Mucosa of stomach (tissue), 1 donor: ENCODE measurements around the gene C1QB.
"Not testable (repeated sequence)": the region's sequence is repeated elsewhere in the genome, so short reads cannot be mapped to it uniquely, and the experiment has no call there.

ENCODE experiments used
- H3K27me3 ChIP-seq: one replicate; pipeline ENCODE4 v1.7.0; 2013; ENCODE audit warnings: mild to moderate bottlenecking, low read length; ENCODE audit not compliant: control insufficient read depth, insufficient read depth
- H3K36me3 ChIP-seq: one replicate; pipeline ENCODE4 v1.7.0; 2013; ENCODE audit warnings: low read length; ENCODE audit not compliant: control insufficient read depth, insufficient read depth
- H3K4me1 ChIP-seq: one replicate; pipeline ENCODE4 v1.7.0; 2013; ENCODE audit warnings: mild to moderate bottlenecking, low read length; ENCODE audit not compliant: control insufficient read depth, insufficient read depth
- H3K4me3 ChIP-seq: one replicate; pipeline ENCODE4 v1.7.0; 2013; ENCODE audit warnings: low read length
- H3K9ac ChIP-seq: one replicate; pipeline ENCODE4 v1.7.0; 2013; ENCODE audit warnings: mild to moderate bottlenecking, low read length, moderate library complexity
- H3K9me3 ChIP-seq: one replicate; pipeline ENCODE4 v1.7.0; 2013; ENCODE audit warnings: mild to moderate bottlenecking, low read length, moderate library complexity; ENCODE audit not compliant: control insufficient read depth
- donor health status: Pancreatic carcinoma.

Gene C1QB

GRCh38 chr1:22651941-22652856 lies 837 bp upstream of the C1QB start:
- no peaks in the 10 kb centered on the region for H3K9me3 ChIP-seq
- H3K36me3 ChIP-seq = no peaks in the 10 kb centered on the region
- no peaks in the 10 kb centered on the region for H3K4me1 ChIP-seq
- H3K9ac ChIP-seq = no peak overlapping the region
- no peak overlapping the region for H3K4me3 ChIP-seq
- peaks cover 5% of the 10 kb centered on the region for H3K27me3 ChIP-seq

- Histone ChIP-seq H3K4me1 (no peaks in the 10 kb centered on the region), H3K9me3 (no peaks in the 10 kb centered on the region), H3K36me3 (no peaks in the 10 kb centered on the region), H3K9ac (no peak overlapping the region), H3K27me3 (peaks cover 5% of the 10 kb centered on the region), H3K4me3 (no peak overlapping the region)
Measured at GRCh38 chr1:22654692-22655091, 1.7 kb downstream of the C1QB start.

- Histone ChIP-seq H3K36me3 (no peaks in the 10 kb centered on the region), H3K4me3 (no peak overlapping the region), H3K9ac (no peak overlapping the region), H3K27me3 (peaks cover 5% of the 10 kb centered on the region), H3K9me3 (no peaks in the 10 kb centered on the region), H3K4me1 (no peaks in the 10 kb centered on the region)
Measured at GRCh38 chr1:22658385-22659163, 5.5 kb downstream of the C1QB start.

GRCh38 chr1:22660716-22661241 lies 7.7 kb downstream of the C1QB start:
- no peak overlapping the region for H3K9ac ChIP-seq
- no peaks in the 10 kb centered on the region for H3K9me3 ChIP-seq
- H3K4me3 ChIP-seq = no peak overlapping the region
- H3K36me3 ChIP-seq = no peaks in the 10 kb centered on the region
- peaks cover 3% of the 10 kb centered on the region for H3K27me3 ChIP-seq
- H3K4me1 ChIP-seq = no peaks in the 10 kb centered on the region

- no peak overlapping the region for H3K9ac ChIP-seq
- no peaks in the 10 kb centered on the region for H3K4me1 ChIP-seq
- H3K36me3 ChIP-seq = no peaks in the 10 kb centered on the region
- no peak overlapping the region for H3K4me3 ChIP-seq
- peaks cover 5% of the 10 kb centered on the region for H3K27me3 ChIP-seq
- H3K9me3 ChIP-seq = no peaks in the 10 kb centered on the region
Measured at GRCh38 chr1:22661880-22662279, 8.8 kb downstream of the C1QB start.

GRCh38 chr1:22662318-22662717 lies 9.3 kb downstream of the C1QB start:
- Histone ChIP-seq H3K9ac (no peak overlapping the region), H3K9me3 (no peaks in the 10 kb centered on the region), H3K4me3 (no peak overlapping the region), H3K27me3 (peaks cover 5% of the 10 kb centered on the region), H3K4me1 (no peaks in the 10 kb centered on the region), H3K36me3 (no peaks in the 10 kb centered on the region)

GRCh38 chr1:22662986-22663408 lies 10.0 kb downstream of the C1QB start:
- H3K4me3 ChIP-seq = no peak overlapping the region
- no peaks in the 10 kb centered on the region for H3K4me1 ChIP-seq
- H3K36me3 ChIP-seq = no peaks in the 10 kb centered on the region
- H3K9me3 ChIP-seq = no peaks in the 10 kb centered on the region
- H3K9ac ChIP-seq = no peak overlapping the region
- peaks cover 5% of the 10 kb centered on the region for H3K27me3 ChIP-seq

GRCh38 chr1:22665752-22666151 lies 12.7 kb downstream of the C1QB start:
- Histone ChIP-seq H3K9ac (no peak overlapping the region), H3K4me3 (no peak overlapping the region), H3K4me1 (no peaks in the 10 kb centered on the region), H3K27me3 (peaks cover 5% of the 10 kb centered on the region), H3K9me3 (no peaks in the 10 kb centered on the region), H3K36me3 (no peaks in the 10 kb centered on the region)

GRCh38 chr1:22666412-22666811 lies 13.4 kb downstream of the C1QB start:
- Histone ChIP-seq H3K4me1 (no peaks in the 10 kb centered on the region), H3K4me3 (no peak overlapping the region), H3K36me3 (no peaks in the 10 kb centered on the region), H3K9ac (no peak overlapping the region), H3K27me3 (peaks cover 5% of the 10 kb centered on the region), H3K9me3 (no peaks in the 10 kb centered on the region)

GRCh38 chr1:22668840-22669239 lies 15.8 kb downstream of the C1QB start:
- not testable (repeated sequence) for H3K36me3 ChIP-seq, H3K4me3 ChIP-seq, H3K9me3 ChIP-seq, H3K4me1 ChIP-seq, H3K9ac ChIP-seq
- H3K27me3 ChIP-seq = peaks cover 12% of the 10 kb centered on the region

- Histone ChIP-seq H3K36me3 (no peaks in the 10 kb centered on the region), H3K4me3 (no peak overlapping the region), H3K27me3 (peaks cover 12% of the 10 kb centered on the region), H3K9ac (no peak overlapping the region), H3K4me1 (no peaks in the 10 kb centered on the region), H3K9me3 (no peaks in the 10 kb centered on the region)
Measured at GRCh38 chr1:22670352-22670975, 17.4 kb downstream of the C1QB start.

GRCh38 chr1:22671999-22672398 lies 19.0 kb downstream of the C1QB start:
- peaks cover 7% of the 10 kb centered on the region for H3K27me3 ChIP-seq
- no peak overlapping the region for H3K9ac ChIP-seq
- no peaks in the 10 kb centered on the region for H3K9me3 ChIP-seq
- H3K4me1 ChIP-seq = no peaks in the 10 kb centered on the region
- no peak overlapping the region for H3K4me3 ChIP-seq
- no peaks in the 10 kb centered on the region for H3K36me3 ChIP-seq
